AG08395 (cell line): ENCODE measurements around the gene APBB1IP.
A peak's percentile ranks its signal among the peaks of the same experiment; 100 is the strongest.
"Not testable (repeated sequence)": the region's sequence is repeated elsewhere in the genome, so short reads cannot be mapped to it uniquely, and the experiment has no call there.

Experiments
- DNase-seq: peaks from one replicate; pipeline ENCODE4 v3.0.0; 2012; ENCODE audit warnings: mixed read lengths, low spot score

Gene APBB1IP

DNA sequence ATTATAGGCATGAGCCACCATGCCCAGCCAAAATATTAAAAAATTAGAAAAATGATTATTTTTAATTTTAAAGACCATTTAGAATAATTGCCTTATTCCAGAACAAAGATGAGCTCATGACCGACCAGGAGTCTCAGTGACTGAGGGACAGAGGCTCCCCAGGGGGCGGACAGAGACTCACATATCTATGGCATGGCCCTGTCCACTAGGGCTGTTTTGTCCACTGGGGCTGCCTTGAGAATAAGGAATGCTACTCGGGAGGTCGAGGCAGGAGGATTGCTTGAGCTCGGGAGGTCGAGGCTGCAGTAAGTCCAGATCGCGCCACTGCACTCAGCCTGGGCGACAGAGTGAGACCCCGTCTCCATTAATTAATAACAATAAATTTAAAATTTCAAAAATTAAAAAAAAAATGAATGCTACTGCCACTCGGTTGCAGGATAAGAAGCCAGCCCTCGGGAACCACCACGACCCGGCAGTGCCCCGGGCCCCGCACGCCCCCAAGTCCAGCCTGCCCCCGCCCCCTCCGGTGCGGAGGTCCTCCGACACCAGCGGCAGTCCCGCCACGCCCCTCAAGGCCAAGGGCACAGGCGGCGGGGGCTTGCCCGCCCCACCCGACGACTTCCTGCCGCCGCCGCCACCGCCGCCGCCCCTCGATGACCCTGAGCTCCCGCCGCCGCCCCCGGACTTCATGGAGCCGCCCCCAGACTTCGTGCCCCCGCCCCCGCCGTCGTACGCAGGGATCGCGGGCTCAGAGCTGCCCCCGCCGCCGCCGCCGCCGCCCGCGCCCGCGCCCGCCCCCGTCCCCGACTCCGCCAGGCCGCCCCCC lies 128.6 kb downstream of the APBB1IP start:
- no peak for DNase-seq

- DNase-seq: peak; percentile 27
Observed at GRCh38 chr10:26567351-26567721, 129.2 kb downstream of the APBB1IP start.

GRCh38 chr10:26571655-26572054 lies 133.5 kb downstream of the APBB1IP start:
- DNase-seq: no peak

- DNase-seq: no peak
Observed at GRCh38 chr10:26573674-26574073, 135.5 kb downstream of the APBB1IP start.

- DNase-seq: no peak
Observed at GRCh38 chr10:26574783-26575182, 136.6 kb downstream of the APBB1IP start.

DNA sequence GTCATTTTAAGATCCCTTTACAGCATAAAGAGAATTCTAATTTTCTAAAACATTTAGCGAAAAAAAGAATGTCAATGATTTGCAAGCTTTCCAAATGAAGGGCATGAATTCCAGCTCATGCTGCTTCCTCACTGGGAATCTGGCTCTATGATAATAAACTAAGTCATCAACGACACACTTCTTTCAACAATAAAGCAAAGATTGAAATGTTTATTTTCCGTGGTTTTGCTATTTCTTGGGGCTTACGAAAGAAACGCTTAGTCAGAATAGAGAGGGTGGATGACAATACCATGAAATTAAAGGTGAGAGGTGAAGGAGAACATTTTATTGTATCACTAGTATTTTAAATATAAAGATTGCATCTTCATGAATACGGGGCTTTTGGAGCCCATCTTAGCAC lies 140.2 kb downstream of the APBB1IP start:
- DNase-seq: not testable (repeated sequence)

DNA sequence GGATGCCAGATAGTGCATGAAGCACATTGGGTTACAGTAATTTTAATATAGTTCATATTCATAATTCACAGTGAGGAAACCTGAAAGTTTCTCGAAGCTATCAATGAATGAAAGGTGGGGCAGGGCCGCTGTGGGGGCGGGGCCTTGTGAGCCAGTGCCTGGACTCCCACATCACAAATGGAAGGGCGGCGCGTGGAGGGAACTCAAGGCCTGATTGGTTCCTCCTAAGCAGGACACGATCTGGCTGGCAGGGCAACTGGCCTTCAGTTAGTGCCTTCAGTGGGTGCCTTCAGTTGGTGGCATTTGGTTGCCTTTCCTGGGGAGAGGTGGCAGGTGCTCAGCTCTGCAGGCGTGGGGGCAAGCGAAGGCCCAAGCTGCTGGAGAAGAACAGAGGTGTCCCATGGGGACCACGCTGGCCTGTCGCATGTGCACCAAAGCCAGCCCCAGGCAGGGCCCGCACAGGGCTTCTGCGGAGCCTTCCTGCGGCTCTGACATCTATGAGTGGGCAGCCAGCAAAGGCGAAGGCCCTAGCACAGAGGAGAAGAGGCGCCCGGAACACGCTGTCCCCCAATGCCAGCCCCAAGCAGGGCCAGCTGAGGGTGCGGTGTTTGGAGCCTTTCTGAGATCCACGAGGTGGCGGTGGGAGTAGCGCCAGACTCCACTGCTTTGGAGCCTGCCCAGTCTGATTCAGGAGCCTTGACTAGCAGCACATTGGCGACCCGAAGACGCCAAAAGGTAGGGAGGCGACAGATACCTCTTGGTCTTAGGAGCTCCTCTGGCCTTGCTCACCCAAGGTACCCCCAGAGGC lies 141.3 kb downstream of the APBB1IP start:
- DNase-seq: no peak

- DNase-seq: no peak
Observed at GRCh38 chr10:26586211-26586610, 148.1 kb downstream of the APBB1IP start.

- DNase-seq: no peak
Observed at GRCh38 chr10:26588611-26589010, 150.5 kb downstream of the APBB1IP start.

- DNase-seq: not testable (repeated sequence)
Observed at GRCh38 chr10:26589813-26590212, 151.7 kb downstream of the APBB1IP start.

- DNase-seq: no peak
Observed at GRCh38 chr10:26593896-26594295, 155.8 kb downstream of the APBB1IP start.

DNA sequence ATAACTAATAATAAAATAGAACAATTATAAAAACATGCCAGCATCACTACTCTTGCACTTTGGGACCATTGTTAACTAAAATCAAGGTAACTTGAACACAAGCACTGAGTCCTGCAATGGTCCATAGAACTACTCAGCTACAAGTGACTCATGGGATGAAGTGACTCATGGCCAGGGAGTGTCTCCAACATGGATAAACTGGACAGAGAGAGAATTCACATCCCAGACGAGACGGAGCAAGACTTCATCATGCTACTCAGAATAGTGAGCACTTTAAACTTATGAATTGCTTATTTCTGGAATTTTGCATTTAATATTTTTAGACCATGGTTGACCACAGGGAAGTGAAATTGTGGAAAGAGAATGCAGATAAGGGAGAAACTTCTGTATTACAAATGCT lies 165.1 kb downstream of the APBB1IP start:
- not testable (repeated sequence) for DNase-seq

- DNase-seq: not testable (repeated sequence)
Observed at GRCh38 chr10:26604320-26605093, 166.4 kb downstream of the APBB1IP start.

- DNase-seq: peak; percentile 5
Observed at GRCh38 chr10:26606389-26606877, 168.3 kb downstream of the APBB1IP start.

GRCh38 chr10:26612151-26612915 lies 174.2 kb downstream of the APBB1IP start:
- DNase-seq: no peak
